Adrenal gland (tissue), 5 donors: ENCODE data around the gene ITIH5.

Experiments
- POLR2A ChIP-seq, 2 donors: fragments of 450-650 bp; IDR thresholded peaks; one replicate each; pipeline ENCODE4 v1.6.1; 2017; ENCODE audit warnings: antibody characterized with exemption in 2 of 2, mild to moderate bottlenecking in 2 of 2, moderate library complexity in 1 of 2
- TF ChIP-seq, protein P1 (sequence below), 6 experiments: fragments of 450-650 bp in 4 of 6; fragments of 200-600 bp in 2 of 6; sonication (generic) in 1 of 6; IDR thresholded peaks; 1 replicate in 5 of 6; 2 replicates in 1 of 6; pipeline versions ENCODE4 v1.5.1 to v1.8.0; 2016 to 2021; ENCODE audit warnings: antibody characterized with exemption in 6 of 6, mild to moderate bottlenecking in 2 of 6, moderate library complexity in 1 of 6
- donor health status: DM: no; HTN: no; CAD: no.

DNA sequence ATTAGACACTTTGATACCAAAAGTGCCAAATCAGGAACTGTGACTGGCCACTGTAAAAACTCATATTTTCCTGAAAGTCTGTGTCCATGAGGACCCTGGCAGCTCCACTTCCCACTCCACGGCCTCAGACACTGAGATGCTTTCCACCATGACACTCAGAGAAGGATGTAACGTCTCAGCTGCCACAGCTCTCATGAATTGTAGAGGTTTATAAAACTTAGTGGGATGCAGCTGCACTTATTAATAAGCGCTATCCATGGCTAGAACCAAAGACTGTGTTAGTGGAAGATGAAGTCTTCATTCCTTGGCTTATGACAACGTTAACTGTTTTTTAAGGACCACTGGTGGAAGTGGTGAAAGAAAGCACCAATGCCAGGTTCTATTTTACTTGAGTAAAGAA lies 121.0 kb downstream of the ITIH5 start:
- TF ChIP-seq, protein P1, sequence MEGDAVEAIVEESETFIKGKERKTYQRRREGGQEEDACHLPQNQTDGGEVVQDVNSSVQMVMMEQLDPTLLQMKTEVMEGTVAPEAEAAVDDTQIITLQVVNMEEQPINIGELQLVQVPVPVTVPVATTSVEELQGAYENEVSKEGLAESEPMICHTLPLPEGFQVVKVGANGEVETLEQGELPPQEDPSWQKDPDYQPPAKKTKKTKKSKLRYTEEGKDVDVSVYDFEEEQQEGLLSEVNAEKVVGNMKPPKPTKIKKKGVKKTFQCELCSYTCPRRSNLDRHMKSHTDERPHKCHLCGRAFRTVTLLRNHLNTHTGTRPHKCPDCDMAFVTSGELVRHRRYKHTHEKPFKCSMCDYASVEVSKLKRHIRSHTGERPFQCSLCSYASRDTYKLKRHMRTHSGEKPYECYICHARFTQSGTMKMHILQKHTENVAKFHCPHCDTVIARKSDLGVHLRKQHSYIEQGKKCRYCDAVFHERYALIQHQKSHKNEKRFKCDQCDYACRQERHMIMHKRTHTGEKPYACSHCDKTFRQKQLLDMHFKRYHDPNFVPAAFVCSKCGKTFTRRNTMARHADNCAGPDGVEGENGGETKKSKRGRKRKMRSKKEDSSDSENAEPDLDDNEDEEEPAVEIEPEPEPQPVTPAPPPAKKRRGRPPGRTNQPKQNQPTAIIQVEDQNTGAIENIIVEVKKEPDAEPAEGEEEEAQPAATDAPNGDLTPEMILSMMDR (IDR thresholded peaks at IDR 0.05) = no peak
- TF ChIP-seq POLR2A (IDR thresholded peaks at IDR 0.05) = no peak
